A673 (cell line): ENCODE results near the gene RABGAP1L.

ENCODE experiments used
- EZH2 ChIP-seq: fragments of 200-600 bp; sonication (generic); IDR thresholded peaks from 2 replicates; pipeline ENCODE4 v1.6.1; 2017; ENCODE audit warnings: borderline replicate concordance, low read depth, mild to moderate bottlenecking, mixed read lengths, antibody characterized with exemption, low read length; ENCODE audit not compliant: poor library complexity, severe bottlenecking
- TF ChIP-seq, protein P1 (sequence below): fragments of 300-800, 200-600 bp; sonication (generic); conservative IDR thresholded peaks from 2 replicates; pipeline ENCODE4 v1.5.1; 2017; ENCODE audit warnings: low read depth, mild to moderate bottlenecking, antibody characterized with exemption, low read length, moderate library complexity, mixed read lengths

DNA sequence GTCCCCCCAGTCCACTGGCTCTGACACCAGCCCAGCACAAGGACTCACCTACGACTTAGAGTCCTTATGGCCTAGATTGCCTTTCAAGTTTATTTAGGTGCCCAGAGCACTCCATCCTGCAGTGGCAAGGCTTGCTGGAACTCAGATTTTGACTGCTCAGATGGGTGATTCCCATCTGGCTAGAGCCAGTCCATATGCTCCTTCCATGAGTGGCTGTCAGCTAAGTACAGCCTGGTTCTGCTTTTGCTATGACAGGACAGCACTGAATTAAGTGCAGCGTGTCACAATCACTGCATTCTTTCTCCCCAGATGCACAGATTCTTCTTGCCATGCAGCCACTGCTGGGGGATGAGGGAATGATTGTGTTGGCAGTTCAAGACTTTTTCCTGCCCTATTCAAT is 332.3 kb downstream of the RABGAP1L start:
- TF ChIP-seq, protein P1, sequence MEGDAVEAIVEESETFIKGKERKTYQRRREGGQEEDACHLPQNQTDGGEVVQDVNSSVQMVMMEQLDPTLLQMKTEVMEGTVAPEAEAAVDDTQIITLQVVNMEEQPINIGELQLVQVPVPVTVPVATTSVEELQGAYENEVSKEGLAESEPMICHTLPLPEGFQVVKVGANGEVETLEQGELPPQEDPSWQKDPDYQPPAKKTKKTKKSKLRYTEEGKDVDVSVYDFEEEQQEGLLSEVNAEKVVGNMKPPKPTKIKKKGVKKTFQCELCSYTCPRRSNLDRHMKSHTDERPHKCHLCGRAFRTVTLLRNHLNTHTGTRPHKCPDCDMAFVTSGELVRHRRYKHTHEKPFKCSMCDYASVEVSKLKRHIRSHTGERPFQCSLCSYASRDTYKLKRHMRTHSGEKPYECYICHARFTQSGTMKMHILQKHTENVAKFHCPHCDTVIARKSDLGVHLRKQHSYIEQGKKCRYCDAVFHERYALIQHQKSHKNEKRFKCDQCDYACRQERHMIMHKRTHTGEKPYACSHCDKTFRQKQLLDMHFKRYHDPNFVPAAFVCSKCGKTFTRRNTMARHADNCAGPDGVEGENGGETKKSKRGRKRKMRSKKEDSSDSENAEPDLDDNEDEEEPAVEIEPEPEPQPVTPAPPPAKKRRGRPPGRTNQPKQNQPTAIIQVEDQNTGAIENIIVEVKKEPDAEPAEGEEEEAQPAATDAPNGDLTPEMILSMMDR, result no peak
- no peak for TF ChIP-seq EZH2
